Ovary (tissue), 9 donors: ENCODE data around the gene AUH. TPM values are rescaled to one million over a fixed set of nuclear protein-coding genes. Genes with fewer than 3 reads are reported as not detected.

Source experiments
- DNase-seq, 5 donors: peaks; one replicate each; pipeline ENCODE4 v3.0.0-alpha.2; 2019 to 2020
- H3K27ac ChIP-seq, 2 donors: fragments of 200-600 bp; one replicate each; pipeline versions ENCODE4 v1.5.1 to v1.8.0; 2019 to 2022
- H3K27me3 ChIP-seq: fragments of 200-600 bp; one replicate; pipeline ENCODE4 v1.8.0; 2022
- H3K36me3 ChIP-seq: fragments of 200-600 bp; sonication (generic); one replicate; pipeline ENCODE4 v1.5.1; 2019
- H3K4me1 ChIP-seq: one replicate; pipeline ENCODE4 v1.8.1; 2013; ENCODE audit warnings: mild to moderate bottlenecking, moderate library complexity; ENCODE audit not compliant: insufficient read depth
- H3K4me3 ChIP-seq: fragments of 200-600 bp; sonication (generic); one replicate; pipeline ENCODE4 v1.5.1; 2017
- H3K9me3 ChIP-seq, 2 donors: fragments of 200-600 bp in 1 of 2; sonication (generic) in 1 of 2; one replicate each; pipeline versions ENCODE4 v1.5.1 to v1.8.1; 2013 to 2019; ENCODE audit warnings: mild to moderate bottlenecking in 1 of 2, moderate library complexity in 1 of 2
- CTCF ChIP-seq, 3 donors: fragments of 450-650 bp in 2 of 3; fragments of 200-600 bp in 1 of 3; IDR thresholded peaks; one replicate each; pipeline versions ENCODE4 v1.5.1 to v1.8.0; 2016 to 2022; ENCODE audit warnings: antibody characterized with exemption in 3 of 3, mild to moderate bottlenecking in 1 of 3
- EP300 ChIP-seq: sonication (generic); formaldehyde crosslinking; IDR thresholded peaks from one replicate; pipeline ENCODE4 v1.6.1; 2017; ENCODE audit warnings: antibody characterized with exemption
- POLR2A ChIP-seq: fragments of 450-650 bp; IDR thresholded peaks from one replicate; pipeline ENCODE4 v1.6.1; 2017; ENCODE audit warnings: antibody characterized with exemption, mild to moderate bottlenecking, moderate library complexity
- WGBS, 3 donors: extraction: QIAGEN DNeasy Blood & Tissue Kit in 1 of 3; methylation state at CpG; one replicate each; pipeline versions ENCODE4 v1.1.5 to v1.1.7; 2013 to 2017; 5-methylcytosine and 5-hydroxymethylcytosine counted together
- intact Hi-C, 4 donors: fragments of 100-400 bp; cut with DNase I; formaldehyde crosslinking; loops; one replicate each; pipeline versions ENCODE4 v1.11.0 to v1.15.1; 2022 to 2023
- polyA plus RNA-seq, 2 donors: library from polyadenylated mRNA; stranded (reverse); fragments of 200-250 nt in 1 of 2; fragments of 350-450 nt in 1 of 2; fragmentation: Illumina TruSeq in 1 of 2; extraction: RNeasy Lipid Tissue Mini Kit (QIAGEN cat#74804) in 1 of 2; gene quantifications; one replicate each; pipeline ENCODE4 v1.2.3, GENCODE V29; 2013 to 2014
- total RNA-seq, 7 donors: library from RNA; depleted of rRNA in 2 of 7; stranded (reverse); fragments of >200 nt in 2 of 7; fragmentation: NEBNext Ultra II Directional in 3 of 7; extraction: Animal tissue kit (Norgen Biotek cat#: 25700) in 3 of 7; gene quantifications; one replicate each; pipeline versions ENCODE4 v1.1.0 to v1.2.4, GENCODE V29; 2016 to 2023
- donor health status: DM: no; HTN: no; CAD: no; lungs with moderate emphysema.
- donor health status: DM: no; HTN: no; CAD: no.
- donor health status: Bipolar disorder and iron deficiency.
- donor health status: DM: yes; HTN: yes; CAD: no.
- donor health status: DM: no; HTN: no; CAD: no.
- donor health status: DM: yes; HTN: yes; CAD: no.

Gene AUH
- total and polyA plus RNA-seq, 9 donors = 12.0 to 48.5 (median 18.6) TPM

GRCh38 chr9:91328186-91328585 lies 33.5 kb downstream of the AUH start:
- peaks cover 0 to 8% of the 10 kb centered on the region in 2 donors for H3K9me3 ChIP-seq
- TF ChIP-seq EP300 = no peak
- no peak for TF ChIP-seq POLR2A
- no peak for TF ChIP-seq CTCF (IDR thresholded peaks at IDR 0.05)
- no peaks in the 10 kb centered on the region for H3K27me3 ChIP-seq
- no peaks in the 10 kb centered on the region for H3K36me3 ChIP-seq
- no peak overlapping the region for H3K4me3 ChIP-seq
- no peak for DNase-seq
- WGBS, 3 donors = 95 to 98% (median 97%) methylated on average over 6 of the region's 6 CpGs
- intact Hi-C loops = no loop called here
- no peaks in the 10 kb centered on the region for H3K4me1 ChIP-seq
- H3K27ac ChIP-seq = no peak overlapping the region

- TF ChIP-seq EP300 (no peak), POLR2A (no peak), CTCF (IDR thresholded peaks at IDR 0.05) (no peak)
- Histone ChIP-seq H3K36me3 (no peaks in the 10 kb centered on the region), H3K27ac (no peak overlapping the region), H3K9me3 (no peaks in the 10 kb centered on the region), H3K4me1 (no peaks in the 10 kb centered on the region), H3K4me3 (no peak overlapping the region), H3K27me3 (no peaks in the 10 kb centered on the region)
- DNase-seq = no peak
- intact Hi-C loops = no loop called here
Observed at GRCh38 chr9:91321691-91322090, 40.0 kb downstream of the AUH start.

GRCh38 chr9:91320299-91320698 lies 41.4 kb downstream of the AUH start:
- H3K36me3 ChIP-seq = no peaks in the 10 kb centered on the region
- WGBS, 3 donors = 94 to 96% (median 95%) methylated on average over 4 of the region's 4 CpGs
- no peaks in the 10 kb centered on the region for H3K4me1 ChIP-seq
- H3K4me3 ChIP-seq = no peak overlapping the region
- H3K27ac ChIP-seq = no peak overlapping the region
- no peaks in the 10 kb centered on the region for H3K9me3 ChIP-seq
- TF ChIP-seq EP300 = no peak
- TF ChIP-seq POLR2A = no peak
- no peak for TF ChIP-seq CTCF (IDR thresholded peaks at IDR 0.05)
- no peaks in the 10 kb centered on the region for H3K27me3 ChIP-seq
- DNase-seq = no peak
- intact Hi-C loops = no loop called here

- H3K36me3 ChIP-seq = no peaks in the 10 kb centered on the region
- H3K4me3 ChIP-seq = no peak overlapping the region
- 95 to 100% (median 97%) methylated on average over 1 of the region's 1 CpG for WGBS, 3 donors
- H3K4me1 ChIP-seq = no peaks in the 10 kb centered on the region
- no peak for DNase-seq
- intact Hi-C loops = no loop called here
- H3K27ac ChIP-seq = no peak overlapping the region
- H3K27me3 ChIP-seq = no peaks in the 10 kb centered on the region
- TF ChIP-seq EP300 (no peak), CTCF (IDR thresholded peaks at IDR 0.05) (no peak), POLR2A (no peak)
- no peaks in the 10 kb centered on the region for H3K9me3 ChIP-seq
Observed at GRCh38 chr9:91316093-91316492, 45.6 kb downstream of the AUH start.

GRCh38 chr9:91315191-91315590 lies 46.5 kb downstream of the AUH start:
- Histone ChIP-seq H3K27ac (no peak overlapping the region), H3K36me3 (no peaks in the 10 kb centered on the region), H3K27me3 (no peaks in the 10 kb centered on the region), H3K4me1 (no peaks in the 10 kb centered on the region), H3K9me3 (no peaks in the 10 kb centered on the region), H3K4me3 (no peak overlapping the region)
- 94 to 96% (median 95%) methylated on average over 5 of the region's 5 CpGs for WGBS, 3 donors
- no peak for DNase-seq
- TF ChIP-seq EP300 (no peak), CTCF (IDR thresholded peaks at IDR 0.05) (no peak), POLR2A (no peak)
- intact Hi-C loops = no loop called here
